ENCODE measurements around the gene NMD3. TPM values are rescaled to one million over a fixed set of nuclear protein-coding genes. Genes with fewer than 3 reads are reported as not detected.
A peak's percentile ranks its signal among the peaks of the same experiment; 100 is the strongest.
"Not testable (repeated sequence)": the region's sequence is repeated elsewhere in the genome, so short reads cannot be mapped to it uniquely, and the experiment has no call there.

The NMD3 gene
- total RNA-seq = 68.2 TPM

DNA sequence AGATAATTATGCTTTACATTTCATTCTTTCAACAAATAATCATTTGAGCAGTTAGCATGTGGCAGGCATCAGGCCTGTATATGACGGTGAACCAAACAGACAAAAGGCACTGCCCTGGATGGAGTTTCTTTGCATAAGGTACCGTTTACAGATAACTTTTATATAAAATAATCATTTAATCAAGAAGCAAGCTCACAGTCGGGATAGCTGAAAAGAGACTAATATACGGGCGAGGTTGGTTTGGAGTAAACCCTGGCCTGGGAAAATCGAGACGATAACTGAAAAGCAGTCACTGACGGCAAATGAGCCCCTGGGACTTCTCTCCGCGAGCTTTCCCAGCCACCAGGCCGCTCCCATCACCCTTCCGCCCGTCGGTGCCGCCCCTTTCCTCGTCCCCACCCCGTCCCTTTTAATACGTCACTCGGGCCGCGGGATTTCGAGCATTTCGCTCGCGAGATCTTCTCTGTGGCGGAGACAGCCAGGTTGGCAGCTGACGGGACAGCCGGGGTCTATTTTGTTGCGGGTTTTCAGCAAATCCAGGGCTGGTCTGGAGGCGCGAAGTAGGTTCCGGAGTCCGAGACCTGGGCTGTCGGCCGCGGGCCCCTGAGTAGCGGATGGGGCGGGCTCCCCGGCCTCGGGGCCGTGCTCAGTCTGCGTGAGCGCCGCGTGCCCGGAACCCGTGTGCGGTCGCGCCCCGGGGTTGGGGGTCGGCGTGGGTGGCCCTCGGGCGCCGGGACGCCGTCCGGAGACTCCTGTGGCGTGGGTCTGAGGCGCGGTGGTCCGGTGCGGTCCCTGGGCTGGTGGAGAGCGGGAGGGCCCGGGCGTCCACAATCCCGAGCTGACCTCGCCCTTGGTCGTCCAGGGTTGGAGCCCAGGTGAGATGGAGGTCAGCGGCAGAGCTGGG, at the start of gene NMD3:
Gene NMD3 (plus strand): TSS at position 462 of the 904 bp plus-strand sequence. CDS start 703 bp downstream, outside the sequence.
- peak; percentile 99 for DNase-seq

DNA sequence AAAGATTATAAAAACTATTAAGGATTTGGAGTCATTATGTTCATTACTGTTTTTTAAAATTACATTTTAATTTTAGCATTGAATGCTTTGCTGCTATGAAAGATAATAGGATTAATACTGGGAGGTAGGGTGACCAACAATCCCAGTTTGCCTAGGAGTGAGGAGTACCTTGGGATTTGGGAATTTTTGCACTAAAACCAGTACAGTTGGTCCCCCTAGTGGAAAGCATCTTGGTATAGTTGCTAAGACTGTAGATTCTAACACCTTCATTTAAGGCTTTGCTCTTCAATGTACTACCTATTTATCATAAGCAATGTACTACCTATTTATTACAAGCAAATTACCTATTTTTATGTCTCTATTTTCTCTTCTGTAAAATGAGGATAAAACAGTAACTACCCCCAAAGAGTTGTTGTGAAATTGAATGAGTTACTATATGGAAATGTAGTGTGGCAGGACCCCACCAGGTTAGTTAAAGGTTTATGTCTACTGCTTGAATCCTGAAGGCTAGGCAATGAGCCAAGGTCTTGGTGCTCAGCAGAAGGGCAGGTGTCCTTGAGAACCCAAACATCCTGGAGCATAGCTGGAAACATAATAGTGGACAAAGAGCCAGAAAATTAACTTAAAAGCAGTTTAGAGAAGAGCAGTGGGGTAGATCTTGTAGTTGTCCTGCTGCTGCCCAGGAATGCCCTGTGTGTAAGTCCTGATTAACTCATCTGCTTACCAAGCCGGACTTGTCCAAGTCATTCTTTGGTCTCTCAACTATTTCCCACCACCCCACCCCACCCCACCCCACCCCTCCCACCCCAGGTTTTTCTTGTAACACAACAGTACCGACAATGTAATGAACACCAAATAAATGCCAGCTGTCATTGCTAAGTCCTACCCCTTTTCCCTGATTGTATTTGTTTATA, 49.2 kb upstream of the NMD3 start:
- DNase-seq = no peak

DNA sequence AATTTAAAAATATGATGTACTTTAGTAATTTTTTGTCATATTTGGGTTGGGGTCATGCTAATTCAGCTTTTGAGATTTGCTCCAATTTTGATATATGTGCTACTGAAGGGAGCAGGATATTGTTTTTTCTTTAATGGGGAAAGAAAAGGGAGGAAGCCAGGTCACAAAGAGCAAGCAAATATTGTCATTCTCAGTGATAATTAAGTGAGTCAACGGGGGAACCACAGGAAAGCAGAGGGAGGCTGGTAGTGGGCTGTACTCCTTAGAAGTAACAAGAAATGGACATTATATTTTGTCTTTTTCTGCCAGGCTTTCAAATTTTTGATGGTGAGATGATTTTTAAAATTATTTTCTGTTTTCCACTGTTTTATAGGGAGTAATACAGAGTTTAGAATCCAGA, 45.6 kb upstream of the NMD3 start:
- no peak for DNase-seq

DNA sequence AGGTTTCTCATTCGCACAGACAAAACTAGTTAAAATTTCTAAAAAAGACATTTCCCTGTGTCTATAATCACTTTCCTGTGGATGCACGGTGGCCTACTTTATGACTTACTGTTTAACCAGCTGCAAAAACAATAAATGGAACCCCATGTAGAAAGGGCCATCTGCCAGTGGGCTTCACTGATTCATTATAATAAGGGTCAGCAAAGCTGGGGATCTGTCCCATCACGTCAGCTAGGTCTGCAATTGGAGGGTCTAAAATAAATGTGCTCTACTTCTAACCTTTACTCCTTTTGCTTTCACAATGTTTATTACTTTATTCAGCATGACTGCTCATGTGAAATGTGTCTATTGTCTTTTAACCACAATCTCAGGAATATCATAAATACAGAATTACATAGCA, 43.1 kb upstream of the NMD3 start:
- DNase-seq = no peak

DNA sequence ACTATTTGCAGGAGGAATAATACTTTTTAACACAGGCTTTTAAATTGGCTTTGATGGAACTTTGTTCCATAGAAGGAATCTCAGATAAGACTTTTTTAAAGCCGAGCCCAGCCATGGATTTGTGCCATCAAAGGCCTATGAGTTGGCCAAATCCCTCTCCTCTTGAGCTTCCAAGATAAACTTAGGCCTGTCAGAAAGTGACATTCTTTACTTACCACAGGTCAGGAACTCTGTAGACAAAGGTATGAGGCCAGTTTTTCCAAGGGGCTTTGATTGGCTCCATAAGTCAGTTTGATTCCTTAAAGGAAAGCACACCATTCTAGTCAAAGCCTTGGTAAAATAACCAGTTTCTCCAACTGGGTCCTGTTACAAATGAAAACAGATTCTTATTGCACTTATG, 39.7 kb upstream of the NMD3 start:
- not testable (repeated sequence) for DNase-seq

DNA sequence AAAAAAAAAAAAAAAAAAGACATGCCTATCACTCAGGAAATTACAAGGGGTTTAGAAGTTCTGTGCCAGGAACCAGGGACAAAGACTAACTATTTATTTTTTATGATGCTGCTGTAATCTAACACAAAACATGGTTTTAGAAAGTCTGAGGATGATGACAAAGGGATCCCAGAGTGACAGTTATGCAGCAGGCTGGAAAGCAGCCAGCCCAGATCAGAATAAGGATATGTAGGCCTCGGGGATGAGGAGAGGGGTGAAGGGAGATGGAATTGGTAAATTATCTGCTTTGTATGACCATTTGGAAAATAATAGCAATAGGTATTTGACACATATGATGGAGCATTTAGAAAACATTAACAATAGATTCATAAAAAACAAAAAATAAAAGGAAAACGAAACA, 34.1 kb upstream of the NMD3 start:
- DNase-seq = no peak

DNA sequence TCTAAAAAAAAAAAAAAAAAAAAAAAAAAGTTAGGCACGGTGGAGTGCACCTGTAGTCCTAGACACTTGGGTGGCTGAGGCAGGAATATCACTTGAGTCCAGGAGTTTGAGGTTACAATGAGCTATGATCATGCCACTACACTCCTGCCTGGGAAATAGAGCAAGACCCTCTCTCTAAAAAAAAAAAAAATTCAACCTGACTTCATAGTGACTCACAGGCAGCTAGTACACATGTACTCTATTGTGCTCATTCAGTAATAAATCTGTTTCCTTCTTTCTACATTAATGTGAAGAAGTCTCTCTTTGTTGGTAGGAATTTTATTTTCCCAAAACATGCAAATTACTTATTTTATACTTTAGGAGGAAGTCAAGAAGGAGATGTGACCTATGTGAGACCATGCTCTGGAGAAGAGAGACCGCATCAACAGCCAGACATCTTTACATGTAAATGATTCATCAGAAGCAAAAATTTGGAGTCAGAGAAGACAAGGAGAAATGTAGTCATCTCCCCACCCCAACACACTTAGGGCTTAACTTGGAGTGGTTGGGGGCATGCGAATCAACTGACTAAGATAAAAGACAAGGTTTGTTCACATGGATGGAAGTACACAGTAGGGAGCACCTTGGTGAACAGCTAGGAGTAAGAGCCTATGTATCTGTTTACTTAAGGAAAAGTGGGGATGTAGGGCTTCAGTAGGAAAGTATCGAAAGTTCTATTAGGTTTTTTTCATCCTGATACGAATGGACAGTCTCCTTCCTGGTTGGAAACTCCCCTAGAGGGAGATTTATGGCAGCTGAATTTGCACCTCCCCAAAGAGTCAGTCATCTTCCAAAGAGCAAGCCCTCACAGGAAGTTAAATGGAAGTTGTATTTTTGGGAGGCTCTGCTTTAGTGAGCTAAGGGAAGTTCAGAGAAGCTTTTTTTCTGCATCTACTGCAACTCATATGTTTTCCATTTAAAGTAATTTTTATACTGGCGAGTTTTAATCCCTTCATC, 23.0 kb upstream of the NMD3 start:
- DNase-seq = no peak

DNA sequence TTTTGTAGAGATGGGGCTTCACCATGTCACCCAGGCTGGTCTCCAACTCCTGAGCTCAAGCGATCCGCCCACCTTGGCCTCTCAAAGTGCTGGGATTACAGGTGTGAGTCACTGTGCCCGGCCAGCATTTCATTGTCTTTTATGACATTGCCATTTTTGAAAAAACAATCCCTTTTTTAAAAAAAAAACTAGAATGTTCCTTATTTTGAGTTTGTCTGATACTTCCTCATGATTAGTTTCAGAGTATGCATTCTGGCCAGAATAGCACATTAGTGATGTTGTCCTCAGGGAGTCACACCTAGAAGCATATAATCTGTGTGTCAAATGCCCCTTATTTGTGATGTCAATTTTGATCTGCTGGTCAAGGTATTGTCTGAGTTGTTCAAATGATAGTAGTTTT, 21.2 kb upstream of the NMD3 start:
- no peak for DNase-seq

DNA sequence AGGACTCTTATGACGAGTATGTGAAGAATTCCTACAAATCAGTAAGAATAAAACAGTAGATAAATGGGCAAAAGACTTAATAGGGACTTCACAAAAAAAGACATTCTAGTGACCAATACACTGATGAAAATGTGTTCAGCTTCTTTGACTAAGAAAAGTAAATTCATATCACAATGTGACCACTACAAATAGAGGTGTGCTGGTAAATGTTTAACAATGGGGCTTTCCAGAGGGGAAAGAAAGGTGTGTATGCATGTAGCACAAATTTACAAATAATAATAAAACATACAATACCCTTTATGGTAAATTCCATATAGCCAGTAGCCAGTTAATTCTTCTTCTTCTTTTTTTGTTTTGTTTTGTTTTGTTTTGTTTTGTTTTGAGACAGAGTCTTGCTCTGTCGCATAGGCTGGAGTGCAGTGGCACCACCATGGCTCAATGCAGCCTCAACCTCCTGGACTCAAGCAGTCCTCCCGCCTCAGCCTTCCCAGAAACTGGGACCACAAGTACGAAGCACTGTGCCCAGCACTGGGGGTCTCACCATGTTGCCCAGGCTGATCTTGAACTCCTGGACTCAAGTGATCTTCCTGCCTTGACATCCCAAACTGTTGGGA, 17.5 kb upstream of the NMD3 start:
- DNase-seq = no peak

DNA sequence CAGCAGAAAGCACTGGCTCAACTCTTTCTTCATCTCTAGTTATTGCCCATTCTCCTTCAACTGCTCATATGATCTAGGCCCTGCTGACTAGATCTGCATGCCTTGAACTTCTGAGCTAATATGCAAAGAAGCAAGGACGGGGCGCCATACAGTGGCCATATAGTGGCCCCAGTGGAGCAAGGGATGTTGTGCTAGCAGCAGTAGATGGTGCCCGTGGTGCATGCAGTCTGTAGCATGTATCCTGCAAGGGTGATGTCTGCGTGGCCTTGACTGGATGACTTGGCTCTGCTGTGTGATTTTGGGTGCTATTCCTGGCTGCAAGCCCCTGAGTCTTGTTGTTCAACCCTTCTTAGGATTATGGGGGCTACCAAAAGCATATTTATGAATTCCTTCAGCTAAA, 12.2 kb upstream of the NMD3 start:
- DNase-seq = no peak

DNA sequence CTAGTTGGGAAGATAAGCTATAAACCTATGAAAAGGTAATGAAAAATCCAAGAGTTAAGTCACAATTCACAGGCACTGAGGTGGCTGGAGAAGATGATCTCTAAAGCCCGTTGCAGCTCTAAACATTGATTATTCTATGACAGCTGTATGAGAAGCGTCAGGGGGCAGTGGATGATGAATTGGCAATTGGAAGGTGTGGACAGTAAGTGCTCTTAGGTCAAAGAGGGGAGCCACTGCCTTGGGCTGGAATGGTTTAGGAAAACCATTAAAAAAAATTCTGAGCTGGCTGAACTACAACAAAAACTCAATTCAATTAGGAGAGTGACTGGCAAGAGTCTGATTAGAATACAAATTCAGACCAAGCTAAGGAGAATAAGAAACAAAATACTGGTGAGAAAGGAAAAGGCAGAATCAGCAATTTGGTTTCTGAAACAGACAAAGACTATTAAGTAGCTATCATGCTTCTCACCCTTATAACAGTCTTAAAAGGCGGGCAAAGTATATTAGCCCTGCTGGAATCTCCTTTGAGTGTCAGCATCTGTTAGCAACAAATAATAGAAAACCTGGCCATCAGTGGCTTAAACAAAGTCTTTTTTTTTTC, 8.8 kb upstream of the NMD3 start:
- DNase-seq = no peak

DNA sequence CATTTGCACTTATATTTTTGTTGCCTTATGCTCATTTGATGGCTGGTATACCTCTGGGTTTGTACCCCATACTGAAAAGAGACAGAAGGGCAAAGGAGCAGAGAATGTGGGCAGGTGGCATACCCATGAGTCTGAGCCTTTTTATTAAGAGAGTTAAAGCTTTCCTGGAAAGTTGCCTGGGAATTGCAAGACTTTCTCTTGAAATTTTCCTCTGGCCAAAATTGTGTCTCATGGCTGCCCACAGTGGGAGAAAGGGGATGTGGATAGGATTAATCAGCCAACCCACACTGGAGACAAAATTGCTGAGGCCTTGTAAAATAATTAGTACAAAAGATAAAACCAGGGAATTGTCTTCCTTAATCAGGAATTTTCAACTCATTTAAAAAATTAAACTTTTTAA, 8.2 kb upstream of the NMD3 start:
- DNase-seq = no peak

DNA sequence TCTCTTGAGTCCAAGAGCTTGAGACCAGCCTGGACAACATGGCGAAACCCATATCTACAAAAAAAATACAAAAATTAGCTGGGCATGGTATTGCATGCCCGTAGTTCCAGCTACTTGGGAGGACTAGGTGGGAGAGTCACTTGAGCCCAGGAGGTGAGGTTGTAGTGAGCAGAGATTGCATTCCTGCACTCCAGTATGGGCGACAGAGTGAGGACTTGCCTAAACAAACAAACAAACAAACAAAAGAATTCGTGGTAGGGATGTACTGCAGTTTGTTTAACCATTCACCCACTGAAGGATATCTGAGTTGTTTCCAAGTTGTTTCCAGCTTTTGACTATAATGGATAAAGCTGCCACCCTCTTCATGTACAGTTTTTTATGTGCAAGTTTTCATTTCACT, 7.5 kb upstream of the NMD3 start:
- no peak for DNase-seq

DNA sequence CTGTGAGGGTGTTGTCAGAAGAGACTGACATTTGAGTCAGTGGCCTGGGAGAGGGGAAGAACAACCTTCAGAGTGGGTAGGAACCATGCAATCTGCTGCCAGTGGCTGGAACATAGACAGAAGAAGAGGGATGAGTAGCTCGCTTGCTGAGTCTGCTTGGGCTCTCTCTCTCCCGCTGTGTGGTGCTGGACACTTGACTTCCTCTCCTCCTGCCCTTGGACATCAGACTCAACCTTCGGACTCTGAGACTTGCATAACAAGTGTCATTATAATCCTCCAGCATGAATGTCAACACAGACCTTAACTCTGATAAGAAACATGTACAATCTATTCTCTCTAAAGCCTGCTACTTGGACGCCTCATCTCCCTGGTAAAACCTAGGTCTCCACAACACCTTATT, 5.9 kb upstream of the NMD3 start:
- DNase-seq = no peak

DNA sequence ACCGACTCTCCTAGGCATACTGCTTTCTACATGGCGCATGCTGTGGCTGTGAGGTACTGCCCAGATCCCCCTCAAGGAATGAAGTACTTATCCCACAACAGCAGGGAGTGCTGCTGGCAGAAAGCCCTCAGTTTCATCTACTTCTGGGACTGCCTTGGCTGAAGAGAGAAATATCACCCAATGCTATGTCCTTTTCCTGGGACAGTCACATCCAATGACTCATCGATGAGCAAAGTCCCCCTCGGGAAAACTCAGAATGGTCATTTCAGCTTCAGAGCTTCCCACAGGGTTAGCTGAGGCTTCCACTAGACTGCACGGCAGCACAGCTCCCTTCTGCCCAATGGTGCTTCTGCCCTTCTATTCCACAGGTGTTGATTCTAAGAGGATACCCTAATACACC, 3.6 kb upstream of the NMD3 start:
- no peak for DNase-seq

DNA sequence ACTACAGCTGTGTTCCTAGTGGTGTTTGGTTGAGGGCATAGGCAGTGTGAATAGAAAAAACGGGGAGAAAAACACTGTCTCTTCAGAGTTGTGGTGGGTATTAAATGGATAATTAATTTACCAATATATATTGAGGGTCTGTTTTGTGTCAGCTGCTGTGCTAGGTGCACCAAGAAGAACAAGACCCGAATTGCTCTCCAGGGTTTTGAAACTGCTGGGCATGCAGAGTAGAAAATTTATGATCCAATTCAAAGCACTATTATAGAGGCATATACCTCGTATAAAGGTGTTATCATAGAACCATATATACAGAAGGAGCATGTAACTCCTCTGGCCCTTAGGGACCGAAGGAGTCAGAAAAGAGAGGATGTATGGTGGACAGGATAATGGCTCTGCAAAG, 1.6 kb upstream of the NMD3 start:
- no peak for DNase-seq

DNA sequence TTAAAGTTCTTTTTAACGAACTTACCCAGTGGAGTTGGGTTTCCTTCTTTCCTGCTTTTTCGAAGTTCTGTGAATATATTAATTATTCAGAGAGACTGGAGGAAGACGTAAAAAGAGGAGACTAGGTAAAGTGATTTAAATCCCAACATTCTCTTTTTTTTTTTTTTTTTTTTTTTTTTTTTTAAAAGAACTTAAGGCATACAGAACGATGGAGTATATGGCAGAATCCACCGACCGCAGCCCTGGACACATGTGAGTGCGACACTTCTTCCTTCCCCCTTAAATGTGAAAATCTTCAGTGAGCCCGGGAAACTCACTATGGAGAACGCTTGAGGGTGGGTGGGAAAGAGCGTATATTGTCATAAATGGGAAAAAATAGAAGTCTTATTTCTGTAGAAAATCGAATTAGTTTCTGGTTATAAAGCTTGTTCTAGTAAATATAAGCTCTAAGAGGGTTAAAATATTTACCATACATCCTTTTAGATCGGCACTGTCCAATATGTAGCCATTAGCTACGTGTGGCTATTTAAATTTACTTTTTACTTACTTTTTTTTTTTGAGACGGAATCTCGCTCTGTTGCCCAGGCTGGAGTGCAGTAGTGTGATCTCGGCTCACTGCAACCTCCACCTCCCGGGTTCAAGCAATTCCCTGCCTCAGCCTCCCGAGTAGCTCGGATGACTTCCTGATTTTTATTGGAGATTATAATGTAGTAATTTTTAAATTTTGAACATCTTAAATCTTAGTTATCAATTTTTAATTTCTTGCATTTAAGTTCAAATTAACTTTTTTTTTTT, 892 bp downstream of the NMD3 start:
- peak; percentile 72 for DNase-seq

DNA sequence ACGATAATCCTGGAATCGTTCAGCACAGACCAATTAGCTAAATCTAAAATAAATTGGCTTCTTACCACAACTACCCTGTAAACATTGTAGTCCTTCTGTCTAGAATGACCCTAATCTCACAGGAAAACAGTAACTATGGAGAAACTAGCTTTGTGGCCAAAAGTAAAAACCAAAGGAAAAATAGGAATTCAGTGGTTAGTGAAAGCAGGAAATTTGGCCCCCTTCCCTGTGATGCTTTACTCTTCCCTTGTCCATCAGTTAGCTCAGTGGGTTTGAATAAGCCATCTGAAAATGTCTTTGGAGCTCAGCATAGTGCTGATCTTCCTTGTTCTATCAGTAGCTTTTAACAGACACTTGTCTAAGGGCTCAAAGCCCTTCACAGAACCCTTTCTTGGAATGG, 1.6 kb downstream of the NMD3 start:
- DNase-seq = peak; percentile 7

DNA sequence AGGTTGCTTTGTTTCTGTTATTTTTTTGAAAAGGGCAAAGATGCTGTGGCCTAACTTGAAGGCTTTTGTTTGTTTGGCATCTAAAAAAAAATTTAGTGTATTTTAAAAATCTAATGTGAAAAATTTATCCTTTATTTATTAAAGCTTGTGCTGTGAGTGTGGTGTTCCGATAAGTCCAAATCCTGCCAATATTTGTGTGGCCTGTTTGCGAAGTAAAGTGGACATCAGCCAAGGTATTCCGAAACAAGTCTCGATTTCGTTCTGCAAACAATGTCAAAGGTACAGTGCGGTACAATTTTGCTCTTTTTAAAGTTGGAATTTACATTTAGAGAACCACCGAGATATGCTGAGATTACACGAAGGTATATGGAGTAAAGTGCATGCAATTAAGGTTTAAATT, 3.7 kb downstream of the NMD3 start:
- DNase-seq = no peak

DNA sequence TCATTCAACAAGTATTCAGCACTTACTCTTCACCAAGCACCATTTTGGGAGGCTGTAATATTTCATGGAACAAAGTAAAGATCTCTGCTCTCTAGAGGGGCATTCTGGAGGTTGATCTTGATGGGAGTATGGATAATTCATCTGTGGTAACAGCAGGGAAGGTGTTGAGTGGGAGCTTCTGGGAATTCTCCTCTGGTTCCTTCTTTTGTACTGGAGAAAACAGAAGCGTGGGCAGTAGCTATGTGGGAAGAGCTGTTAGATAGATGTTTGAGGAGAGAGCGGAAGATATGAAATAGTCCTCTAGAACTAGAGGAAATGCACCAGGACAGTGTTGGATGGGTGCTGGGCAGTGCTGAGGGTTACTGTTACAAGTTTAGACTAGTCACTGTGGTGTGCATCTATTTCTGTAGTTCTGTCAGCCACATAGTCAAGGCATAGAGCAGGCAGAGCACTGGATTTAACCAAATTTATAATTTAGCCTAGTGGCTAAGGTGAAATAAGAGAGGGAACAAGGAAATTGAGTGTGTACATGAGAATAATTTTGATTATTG, 9.6 kb downstream of the NMD3 start:
- no peak for DNase-seq
